ENCODE results near the gene ZYG11B.
"Not testable (repeated sequence)": the region's sequence is repeated elsewhere in the genome, so short reads cannot be mapped to it uniquely, and the experiment has no call there.

Gene ZYG11B

DNA sequence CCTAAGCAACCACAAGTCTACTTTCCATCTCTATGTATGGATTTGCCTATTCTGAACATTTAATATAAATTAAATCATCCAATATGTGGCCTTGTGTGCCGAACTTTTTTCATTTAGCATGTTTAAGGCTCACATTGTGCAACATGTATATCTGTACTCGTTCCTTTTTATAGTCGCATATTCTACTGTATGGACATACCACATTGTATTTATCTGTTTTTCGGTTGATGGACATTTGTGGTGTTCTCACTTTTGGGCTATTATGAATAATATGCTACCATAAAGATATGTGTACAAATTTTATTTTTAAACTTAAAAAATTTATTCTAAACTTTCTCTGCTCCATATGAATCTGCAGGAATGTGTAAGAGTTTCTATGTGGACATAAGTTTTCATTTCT, 129.3 kb downstream of the ZYG11B start:
- TF ChIP-seq, protein P1, sequence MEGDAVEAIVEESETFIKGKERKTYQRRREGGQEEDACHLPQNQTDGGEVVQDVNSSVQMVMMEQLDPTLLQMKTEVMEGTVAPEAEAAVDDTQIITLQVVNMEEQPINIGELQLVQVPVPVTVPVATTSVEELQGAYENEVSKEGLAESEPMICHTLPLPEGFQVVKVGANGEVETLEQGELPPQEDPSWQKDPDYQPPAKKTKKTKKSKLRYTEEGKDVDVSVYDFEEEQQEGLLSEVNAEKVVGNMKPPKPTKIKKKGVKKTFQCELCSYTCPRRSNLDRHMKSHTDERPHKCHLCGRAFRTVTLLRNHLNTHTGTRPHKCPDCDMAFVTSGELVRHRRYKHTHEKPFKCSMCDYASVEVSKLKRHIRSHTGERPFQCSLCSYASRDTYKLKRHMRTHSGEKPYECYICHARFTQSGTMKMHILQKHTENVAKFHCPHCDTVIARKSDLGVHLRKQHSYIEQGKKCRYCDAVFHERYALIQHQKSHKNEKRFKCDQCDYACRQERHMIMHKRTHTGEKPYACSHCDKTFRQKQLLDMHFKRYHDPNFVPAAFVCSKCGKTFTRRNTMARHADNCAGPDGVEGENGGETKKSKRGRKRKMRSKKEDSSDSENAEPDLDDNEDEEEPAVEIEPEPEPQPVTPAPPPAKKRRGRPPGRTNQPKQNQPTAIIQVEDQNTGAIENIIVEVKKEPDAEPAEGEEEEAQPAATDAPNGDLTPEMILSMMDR (IDR thresholded peaks at IDR 0.05) = no peak
- Histone ChIP-seq H3K27ac (no peak overlapping the region), H3K4me3 (no peak overlapping the region)
- no peak for DNase-seq (ENCODE audit: low spot score)

DNA sequence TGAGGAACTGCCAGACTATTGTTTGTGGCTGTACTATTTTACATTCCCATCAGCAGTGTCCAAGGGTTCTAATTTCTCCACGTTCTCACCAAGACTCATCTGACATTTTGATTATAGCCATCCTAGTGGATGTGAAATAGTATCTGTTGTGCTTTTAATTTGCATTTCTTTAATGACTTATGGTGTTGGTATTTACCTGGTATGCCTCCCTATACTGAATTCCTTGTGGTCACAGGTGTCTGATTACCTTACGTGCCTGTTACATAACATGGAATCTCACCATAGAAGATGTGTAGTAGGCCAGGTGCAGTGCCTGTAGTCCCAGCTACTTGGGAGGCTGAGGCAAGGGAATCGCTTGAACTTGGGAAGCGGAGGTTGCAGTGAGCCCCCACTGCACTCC, 129.8 kb downstream of the ZYG11B start:
- no peak overlapping the region for H3K27ac ChIP-seq
- TF ChIP-seq, protein P1 (IDR thresholded peaks at IDR 0.05) = no peak
- no peak overlapping the region for H3K4me3 ChIP-seq
- DNase-seq (ENCODE audit: low spot score) = no peak

DNA sequence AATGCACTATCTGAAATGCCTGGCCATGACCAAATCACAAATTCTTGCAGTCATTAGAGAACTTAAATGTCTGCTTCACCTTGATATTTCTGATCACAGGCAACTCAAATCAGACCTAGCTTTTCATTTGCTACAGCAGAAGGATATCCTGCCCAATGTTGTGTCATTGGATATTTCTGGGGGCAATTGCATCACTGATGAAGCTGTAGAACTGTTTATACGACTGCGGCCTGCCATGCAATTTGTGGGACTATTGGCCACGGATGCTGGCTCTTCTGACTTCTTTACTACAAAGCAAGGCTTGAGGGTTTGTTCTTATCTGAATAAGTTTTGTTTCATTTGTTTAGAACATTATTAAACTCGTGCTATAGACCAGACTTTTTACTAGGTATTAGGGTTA, 131.2 kb downstream of the ZYG11B start:
- TF ChIP-seq, protein P1 (IDR thresholded peaks at IDR 0.05) = no peak
- Histone ChIP-seq H3K4me3 (no peak overlapping the region), H3K27ac (no peak overlapping the region)
- DNase-seq (ENCODE audit: low spot score) = no peak

DNA sequence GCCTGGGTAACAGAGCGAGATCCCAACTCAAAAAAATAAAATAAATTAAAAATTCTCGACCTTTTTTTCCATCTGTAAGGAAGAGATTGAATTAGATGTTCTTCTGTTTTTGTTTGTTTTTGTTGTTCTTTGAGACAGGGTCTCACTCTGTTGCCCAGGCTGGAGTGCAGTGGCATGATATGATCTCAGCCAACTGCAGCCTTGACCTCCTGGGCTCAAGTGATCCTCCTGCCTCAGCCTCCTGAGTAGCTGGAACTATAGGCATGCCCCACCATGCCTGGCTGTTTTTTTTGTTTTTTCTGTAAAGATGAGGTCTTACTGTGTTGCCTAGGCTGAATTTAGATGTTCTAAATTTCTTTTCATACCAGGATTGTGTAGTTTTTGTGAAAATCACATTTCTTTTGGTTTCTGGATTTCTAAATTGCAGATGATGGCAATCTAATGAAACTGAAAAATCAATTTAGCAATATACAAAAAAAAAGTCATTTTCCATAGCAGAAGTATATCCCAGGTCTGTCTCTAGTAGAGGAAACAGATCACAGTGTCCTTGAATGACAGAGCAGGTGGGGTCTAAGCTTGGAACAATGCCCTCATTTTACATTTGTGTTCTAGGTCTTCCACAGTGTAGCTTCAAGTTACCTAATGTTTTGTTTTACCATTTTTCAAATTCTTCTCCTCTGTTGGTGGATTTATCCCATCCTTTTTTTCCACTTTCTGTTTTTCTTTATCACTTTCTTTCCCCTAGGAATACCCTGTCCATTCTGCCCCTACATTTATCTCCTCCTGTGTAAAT, 136.6 kb downstream of the ZYG11B start:
- DNase-seq (ENCODE audit: low spot score) = no peak
- TF ChIP-seq, protein P1 (IDR thresholded peaks at IDR 0.05) = no peak
- no peak overlapping the region for H3K4me3 ChIP-seq
- H3K27ac ChIP-seq = no peak overlapping the region

DNA sequence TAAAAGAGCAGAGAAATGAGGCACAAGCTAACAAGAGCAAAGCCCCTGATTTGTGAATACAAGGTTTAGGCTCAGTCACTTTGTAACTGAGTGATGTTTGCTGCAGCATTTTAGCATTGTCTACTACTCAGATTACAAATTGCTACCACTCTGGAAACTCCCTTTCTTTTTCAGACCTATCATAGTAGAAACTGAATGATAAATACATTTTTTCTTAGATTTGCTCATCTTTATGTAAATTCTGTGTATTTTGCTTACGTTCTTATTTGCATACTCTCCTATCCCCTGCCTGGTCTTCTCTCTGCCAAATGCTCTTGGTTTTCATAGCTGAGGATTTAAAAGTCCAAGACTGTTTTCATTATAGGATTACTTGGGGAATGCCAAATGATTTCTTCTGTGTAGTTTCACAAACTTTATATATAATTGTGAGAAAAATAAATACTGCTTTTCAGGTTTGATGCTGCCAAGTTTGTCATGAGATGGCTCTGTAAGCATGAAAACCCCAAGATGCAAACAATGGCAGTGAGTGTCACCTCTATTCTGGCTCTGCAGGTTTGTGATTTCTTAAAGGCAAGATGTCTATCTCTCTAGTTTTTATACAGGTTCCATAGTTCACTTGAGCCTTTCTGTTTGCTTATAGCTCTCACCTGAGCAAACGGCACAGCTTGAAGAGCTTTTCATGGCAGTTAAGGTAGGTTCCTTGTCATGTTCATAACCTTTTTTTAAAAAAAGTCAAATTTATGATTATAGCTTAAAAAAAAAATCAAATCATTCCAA, 141.0 kb downstream of the ZYG11B start:
- no peak overlapping the region for H3K27ac ChIP-seq
- no peak for DNase-seq (ENCODE audit: low spot score)

DNA sequence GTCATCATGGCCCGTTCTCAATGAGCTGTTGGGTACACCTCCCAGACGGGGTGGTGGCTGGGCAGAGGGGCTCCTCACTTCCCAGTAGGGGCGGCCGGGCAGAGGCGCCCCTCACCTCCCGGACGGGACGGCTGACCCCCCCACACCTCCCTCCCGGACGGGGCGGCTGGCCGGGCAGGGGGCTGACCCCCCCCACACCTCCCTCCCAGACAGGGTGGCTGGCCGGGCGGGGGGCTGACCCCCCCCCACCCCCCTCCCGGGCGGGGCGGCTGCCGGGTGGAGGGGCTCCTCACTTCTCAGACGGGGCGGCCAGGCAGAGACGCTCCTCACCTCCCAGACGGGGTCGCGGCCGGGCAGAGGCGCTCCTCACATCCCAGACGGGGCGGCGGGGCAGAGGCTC, 143.5 kb downstream of the ZYG11B start:
- not testable (repeated sequence) for DNase-seq (ENCODE audit: low spot score); H3K27ac ChIP-seq; H3K4me3 ChIP-seq

More for the DNA sequence above, 141.0 kb downstream of the ZYG11B start:
- TF ChIP-seq, protein P1 (IDR thresholded peaks at IDR 0.05) = no peak
- H3K4me3 ChIP-seq = no peak overlapping the region

DNA sequence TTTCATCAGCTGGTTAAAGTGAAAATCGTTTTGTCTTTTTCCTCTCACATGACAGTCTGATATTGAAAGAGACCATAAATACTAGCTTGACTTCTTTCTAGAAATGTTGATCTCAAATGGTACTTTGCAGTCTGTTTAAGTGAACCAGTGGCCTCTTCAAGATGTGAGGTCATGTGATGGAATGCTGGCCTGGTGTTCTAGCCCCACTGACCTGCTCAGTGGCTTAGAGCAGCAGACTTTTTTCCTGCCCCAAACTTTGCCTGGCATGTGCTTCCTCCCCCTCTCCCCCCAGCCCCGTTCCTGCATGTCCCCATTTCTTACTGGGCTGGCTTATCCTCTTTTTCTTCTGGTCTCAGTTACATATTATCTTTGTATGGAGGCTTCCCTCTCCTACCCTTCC, 150.6 kb downstream of the ZYG11B start:
- Histone ChIP-seq H3K27ac (no peak overlapping the region), H3K4me3 (no peak overlapping the region)
- DNase-seq (ENCODE audit: low spot score) = no peak
- TF ChIP-seq, protein P1 (IDR thresholded peaks at IDR 0.05) = no peak
